Ovary (tissue), 9 donors: ENCODE measurements around the gene ARHGEF17. TPM values are rescaled to one million over a fixed set of nuclear protein-coding genes. Genes with fewer than 3 reads are reported as not detected.

ENCODE experiments used
- DNase-seq, 5 donors: peaks; one replicate each; pipeline ENCODE4 v3.0.0-alpha.2; 2019 to 2020
- H3K27ac ChIP-seq, 2 donors: fragments of 200-600 bp; one replicate each; pipeline versions ENCODE4 v1.5.1 to v1.8.0; 2019 to 2022
- H3K27me3 ChIP-seq: fragments of 200-600 bp; one replicate; pipeline ENCODE4 v1.8.0; 2022
- H3K36me3 ChIP-seq: fragments of 200-600 bp; sonication (generic); one replicate; pipeline ENCODE4 v1.5.1; 2019
- H3K4me1 ChIP-seq: one replicate; pipeline ENCODE4 v1.8.1; 2013; ENCODE audit warnings: mild to moderate bottlenecking, moderate library complexity; ENCODE audit not compliant: insufficient read depth
- H3K4me3 ChIP-seq: fragments of 200-600 bp; sonication (generic); one replicate; pipeline ENCODE4 v1.5.1; 2017
- H3K9me3 ChIP-seq, 2 donors: fragments of 200-600 bp in 1 of 2; sonication (generic) in 1 of 2; one replicate each; pipeline versions ENCODE4 v1.5.1 to v1.8.1; 2013 to 2019; ENCODE audit warnings: mild to moderate bottlenecking in 1 of 2, moderate library complexity in 1 of 2
- EP300 ChIP-seq: sonication (generic); formaldehyde crosslinking; IDR thresholded peaks from one replicate; pipeline ENCODE4 v1.6.1; 2017; ENCODE audit warnings: antibody characterized with exemption
- POLR2A ChIP-seq: fragments of 450-650 bp; IDR thresholded peaks from one replicate; pipeline ENCODE4 v1.6.1; 2017; ENCODE audit warnings: antibody characterized with exemption, mild to moderate bottlenecking, moderate library complexity
- WGBS, 3 donors: extraction: QIAGEN DNeasy Blood & Tissue Kit in 1 of 3; methylation state at CpG; one replicate each; pipeline versions ENCODE4 v1.1.5 to v1.1.7; 2013 to 2017; 5-methylcytosine and 5-hydroxymethylcytosine counted together
- intact Hi-C, 4 donors: fragments of 100-400 bp; cut with DNase I; formaldehyde crosslinking; loops; one replicate each; pipeline versions ENCODE4 v1.11.0 to v1.15.1; 2022 to 2023
- polyA plus RNA-seq, 2 donors: library from polyadenylated mRNA; stranded (reverse); fragments of 200-250 nt in 1 of 2; fragments of 350-450 nt in 1 of 2; fragmentation: Illumina TruSeq in 1 of 2; extraction: RNeasy Lipid Tissue Mini Kit (QIAGEN cat#74804) in 1 of 2; gene quantifications; one replicate each; pipeline ENCODE4 v1.2.3, GENCODE V29; 2013 to 2014
- total RNA-seq, 7 donors: library from RNA; depleted of rRNA in 2 of 7; stranded (reverse); fragments of >200 nt in 2 of 7; fragmentation: NEBNext Ultra II Directional in 3 of 7; extraction: Animal tissue kit (Norgen Biotek cat#: 25700) in 3 of 7; gene quantifications; one replicate each; pipeline versions ENCODE4 v1.1.0 to v1.2.4, GENCODE V29; 2016 to 2023
- TF ChIP-seq, protein P1 (sequence below), 3 donors: fragments of 450-650 bp in 2 of 3; fragments of 200-600 bp in 1 of 3; IDR thresholded peaks; one replicate each; pipeline versions ENCODE4 v1.5.1 to v1.8.0; 2016 to 2022; ENCODE audit warnings: antibody characterized with exemption in 3 of 3, mild to moderate bottlenecking in 1 of 3
- donor health status: DM: no; HTN: no; CAD: no; lungs with moderate emphysema.
- donor health status: DM: no; HTN: no; CAD: no.
- donor health status: Bipolar disorder and iron deficiency.
- donor health status: DM: yes; HTN: yes; CAD: no.
- donor health status: DM: no; HTN: no; CAD: no.
- donor health status: DM: yes; HTN: yes; CAD: no.

Gene ARHGEF17
- total and polyA plus RNA-seq, 9 donors = 21.0 to 83.8 (median 46.0) TPM

DNA sequence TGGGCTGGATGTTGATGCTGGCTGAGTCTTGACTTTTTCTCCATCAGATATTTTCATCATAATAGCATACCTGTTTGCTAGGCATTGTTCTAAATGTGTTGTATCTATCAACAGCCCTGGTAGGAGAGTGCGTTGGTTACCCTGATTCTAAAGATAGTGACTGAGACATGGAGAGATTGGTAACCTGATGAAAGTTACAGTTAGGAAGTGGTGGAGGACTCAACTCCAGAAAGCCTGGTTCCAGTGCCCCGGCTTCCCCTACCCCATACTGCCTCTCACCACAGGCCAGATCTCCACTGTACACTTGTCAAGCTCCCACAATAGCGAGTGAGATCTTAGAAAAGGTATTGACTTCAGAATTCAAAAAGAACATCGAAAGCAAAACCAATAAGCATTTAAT lies 45.3 kb downstream of the ARHGEF17 start:
- H3K4me1 ChIP-seq = no peaks in the 10 kb centered on the region
- DNase-seq = no peak
- TF ChIP-seq POLR2A (no peak), EP300 (no peak)
- TF ChIP-seq, protein P1, sequence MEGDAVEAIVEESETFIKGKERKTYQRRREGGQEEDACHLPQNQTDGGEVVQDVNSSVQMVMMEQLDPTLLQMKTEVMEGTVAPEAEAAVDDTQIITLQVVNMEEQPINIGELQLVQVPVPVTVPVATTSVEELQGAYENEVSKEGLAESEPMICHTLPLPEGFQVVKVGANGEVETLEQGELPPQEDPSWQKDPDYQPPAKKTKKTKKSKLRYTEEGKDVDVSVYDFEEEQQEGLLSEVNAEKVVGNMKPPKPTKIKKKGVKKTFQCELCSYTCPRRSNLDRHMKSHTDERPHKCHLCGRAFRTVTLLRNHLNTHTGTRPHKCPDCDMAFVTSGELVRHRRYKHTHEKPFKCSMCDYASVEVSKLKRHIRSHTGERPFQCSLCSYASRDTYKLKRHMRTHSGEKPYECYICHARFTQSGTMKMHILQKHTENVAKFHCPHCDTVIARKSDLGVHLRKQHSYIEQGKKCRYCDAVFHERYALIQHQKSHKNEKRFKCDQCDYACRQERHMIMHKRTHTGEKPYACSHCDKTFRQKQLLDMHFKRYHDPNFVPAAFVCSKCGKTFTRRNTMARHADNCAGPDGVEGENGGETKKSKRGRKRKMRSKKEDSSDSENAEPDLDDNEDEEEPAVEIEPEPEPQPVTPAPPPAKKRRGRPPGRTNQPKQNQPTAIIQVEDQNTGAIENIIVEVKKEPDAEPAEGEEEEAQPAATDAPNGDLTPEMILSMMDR (IDR thresholded peaks at IDR 0.05) = no peak
- no peaks in the 10 kb centered on the region for H3K9me3 ChIP-seq
- whole genome bisulfite sequencing, 3 donors = 90 to 96% (median 91%) methylated on average over 4 of the region's 4 CpGs
- H3K36me3 ChIP-seq = no peaks in the 10 kb centered on the region
- H3K4me3 ChIP-seq = no peak overlapping the region
- no peak overlapping the region for H3K27ac ChIP-seq
- no peaks in the 10 kb centered on the region for H3K27me3 ChIP-seq
- intact Hi-C loops = loop anchor here in 2 of 4 donors (5.0 kb wide), 2 partner anchors 34 to 304 kb away; no protein-coding TSS in a partner anchor

DNA sequence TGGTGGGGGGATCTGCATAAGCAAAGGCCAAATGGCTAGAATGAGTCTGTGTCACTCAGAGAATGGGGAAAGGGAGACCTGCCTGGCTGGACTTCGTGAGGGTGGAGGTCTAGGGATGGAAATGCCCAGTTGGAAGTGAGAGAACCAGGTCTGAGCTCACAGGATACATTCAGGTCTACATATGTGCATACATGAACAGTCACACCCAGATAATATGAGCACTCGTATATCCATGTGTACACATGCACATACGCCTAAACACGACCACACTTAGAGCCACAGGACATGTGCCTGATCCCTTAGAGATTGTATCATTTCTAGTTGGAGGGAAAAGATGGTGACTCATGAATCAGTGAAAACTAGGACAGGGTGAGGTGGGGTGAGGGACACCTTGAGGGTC lies 47.0 kb downstream of the ARHGEF17 start:
- H3K36me3 ChIP-seq = no peaks in the 10 kb centered on the region
- H3K27me3 ChIP-seq = no peaks in the 10 kb centered on the region
- DNase-seq = no peak
- intact Hi-C loops = no loop called here
- H3K9me3 ChIP-seq = no peaks in the 10 kb centered on the region
- TF ChIP-seq, protein P1 (IDR thresholded peaks at IDR 0.05) = no peak
- no peak for TF ChIP-seq POLR2A
- TF ChIP-seq EP300 = no peak
- no peaks in the 10 kb centered on the region for H3K4me1 ChIP-seq
- 91 to 95% (median 93%) methylated on average over 4 of the region's 4 CpGs for WGBS, 3 donors
- H3K27ac ChIP-seq = no peak overlapping the region
- no peak overlapping the region for H3K4me3 ChIP-seq

DNA sequence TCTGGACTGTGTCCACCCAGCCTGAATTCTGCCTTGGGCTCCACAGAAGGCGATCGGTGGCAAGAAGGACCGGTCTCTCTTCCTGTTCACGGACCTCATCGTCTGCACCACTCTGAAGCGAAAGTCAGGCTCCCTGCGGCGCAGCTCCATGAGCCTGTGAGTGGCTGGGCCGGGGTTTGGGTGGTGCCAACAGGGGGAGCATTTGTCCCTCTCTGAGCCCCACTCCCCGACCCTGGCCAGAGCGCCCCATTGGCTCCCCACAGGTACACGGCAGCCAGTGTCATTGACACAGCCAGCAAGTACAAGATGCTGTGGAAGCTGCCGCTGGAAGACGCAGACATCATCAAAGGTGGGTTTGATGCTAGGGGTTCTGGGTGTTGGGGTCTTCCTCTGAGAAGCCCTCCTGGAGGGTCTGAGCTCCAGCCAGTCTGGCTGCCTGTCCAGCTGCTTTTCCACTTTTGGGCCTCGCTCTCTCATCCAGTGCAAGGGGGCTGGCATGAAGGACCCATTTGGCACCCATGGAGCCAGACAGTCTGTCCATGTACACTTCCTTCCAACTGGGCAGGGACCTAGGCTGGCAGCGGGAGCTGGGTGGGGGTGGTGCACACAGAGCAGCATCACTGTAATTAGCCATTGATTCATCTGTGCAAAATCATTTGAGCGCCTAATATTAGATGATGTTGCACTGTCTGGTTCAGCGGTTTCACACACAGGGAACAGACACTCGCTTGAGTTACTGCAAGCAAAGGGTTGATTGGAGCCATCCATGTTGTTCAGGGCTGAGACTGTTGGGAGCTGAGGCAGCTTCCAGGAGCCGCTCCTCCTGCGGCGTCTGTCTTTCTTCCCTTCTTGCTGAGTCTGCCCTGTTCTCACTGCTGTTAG lies 49.1 kb downstream of the ARHGEF17 start:
- no peaks in the 10 kb centered on the region for H3K4me1 ChIP-seq
- no peak overlapping the region for H3K27ac ChIP-seq
- no peaks in the 10 kb centered on the region for H3K36me3 ChIP-seq
- WGBS, 3 donors = 91 to 93% (median 93%) methylated on average over 22 of the region's 22 CpGs
- H3K27me3 ChIP-seq = no peaks in the 10 kb centered on the region
- no peaks in the 10 kb centered on the region for H3K9me3 ChIP-seq
- intact Hi-C loops = no loop called here
- TF ChIP-seq POLR2A (no peak), EP300 (no peak)
- TF ChIP-seq, protein P1 (IDR thresholded peaks at IDR 0.05) = no peak
- DNase-seq = no peak
- H3K4me3 ChIP-seq = no peak overlapping the region

DNA sequence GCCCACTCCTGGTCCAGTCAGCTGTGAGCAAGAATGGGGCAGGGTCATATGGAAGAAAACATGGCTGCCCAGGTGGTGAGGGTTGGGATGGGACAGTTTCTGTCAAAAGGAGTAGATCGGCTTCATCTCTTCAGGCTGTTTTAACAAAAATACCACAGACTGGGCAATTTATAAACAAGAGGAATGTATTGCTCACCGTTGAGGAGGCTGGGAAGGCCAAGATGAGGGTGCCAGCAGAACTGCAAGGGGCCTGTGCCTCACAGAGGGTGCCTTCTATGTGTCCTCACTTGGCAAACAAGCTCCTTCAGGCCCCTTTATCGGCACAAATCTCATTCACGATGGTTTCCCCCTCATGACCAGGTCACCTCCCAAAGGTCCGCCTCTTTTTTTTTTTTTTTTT lies 50.0 kb downstream of the ARHGEF17 start:
- Histone ChIP-seq H3K27ac (no peak overlapping the region), H3K36me3 (no peaks in the 10 kb centered on the region), H3K9me3 (no peaks in the 10 kb centered on the region), H3K27me3 (no peaks in the 10 kb centered on the region), H3K4me3 (no peak overlapping the region), H3K4me1 (no peaks in the 10 kb centered on the region)
- intact Hi-C loops = no loop called here
- 57 to 69% (median 64%) methylated on average over 5 of the region's 5 CpGs for WGBS, 3 donors
- DNase-seq = no peak
- TF ChIP-seq POLR2A (no peak), EP300 (no peak)
- TF ChIP-seq, protein P1 (IDR thresholded peaks at IDR 0.05) = no peak
